ENCODE data around the gene DIAPH3.

The DIAPH3 gene

GRCh38 chr13:59846845-59847620, 316.7 kb downstream of the DIAPH3 start:
- DNase-seq: no peak

- no peak for DNase-seq
Measured at GRCh38 chr13:59843040-59843439, 320.7 kb downstream of the DIAPH3 start.

- DNase-seq: no peak
Measured at GRCh38 chr13:59842507-59842906, 321.2 kb downstream of the DIAPH3 start.

- no peak for DNase-seq
Measured at GRCh38 chr13:59839186-59839585, 324.5 kb downstream of the DIAPH3 start.

- no peak for DNase-seq
Measured at GRCh38 chr13:59837101-59837500, 326.6 kb downstream of the DIAPH3 start.

GRCh38 chr13:59835569-59835968, 328.2 kb downstream of the DIAPH3 start:
- DNase-seq: no peak

- no peak for DNase-seq
Measured at GRCh38 chr13:59834801-59835200, 328.9 kb downstream of the DIAPH3 start.

- no peak for DNase-seq
Measured at GRCh38 chr13:59829690-59830089, 334.0 kb downstream of the DIAPH3 start.

GRCh38 chr13:59823486-59823885, 340.2 kb downstream of the DIAPH3 start:
- no peak for DNase-seq

- no peak for DNase-seq
Measured at GRCh38 chr13:59809564-59809963, 354.2 kb downstream of the DIAPH3 start.

GRCh38 chr13:59806801-59807200, 356.9 kb downstream of the DIAPH3 start:
- no peak for DNase-seq

- no peak for DNase-seq
Measured at GRCh38 chr13:59801107-59801880, 362.4 kb downstream of the DIAPH3 start.

- DNase-seq: no peak
Measured at GRCh38 chr13:59793107-59793506, 370.6 kb downstream of the DIAPH3 start.

GRCh38 chr13:59790626-59791025, 373.1 kb downstream of the DIAPH3 start:
- DNase-seq: no peak

- no peak for DNase-seq
Measured at GRCh38 chr13:59789558-59789957, 374.2 kb downstream of the DIAPH3 start.

GRCh38 chr13:59787679-59788078, 376.0 kb downstream of the DIAPH3 start:
- no peak for DNase-seq

- DNase-seq: no peak
Measured at GRCh38 chr13:59782696-59783095, 381.0 kb downstream of the DIAPH3 start.

- DNase-seq: no peak
Measured at GRCh38 chr13:59780058-59780457, 383.7 kb downstream of the DIAPH3 start.

GRCh38 chr13:59776924-59777690, 386.6 kb downstream of the DIAPH3 start:
- DNase-seq: no peak

GRCh38 chr13:59774491-59774971, 389.2 kb downstream of the DIAPH3 start:
- no peak for DNase-seq

- DNase-seq: no peak
Measured at GRCh38 chr13:59771272-59771671, 392.5 kb downstream of the DIAPH3 start.

GRCh38 chr13:59770451-59770850, 393.3 kb downstream of the DIAPH3 start:
- DNase-seq: no peak

GRCh38 chr13:59766236-59766635, 397.5 kb downstream of the DIAPH3 start:
- DNase-seq: no peak

All from NCI-H2029 treated with DMSO at 0.1 percent for 48 hours (cell line).